HepG2 (cell line): ENCODE measurements around the gene ATR. TPM values are rescaled to one million over a fixed set of nuclear protein-coding genes. Genes with fewer than 3 reads are reported as not detected.

ENCODE experiments used
- CBFB ChIP-seq: sonication (generic); formaldehyde crosslinking; IDR thresholded peaks from 2 replicates; pipeline ENCODE4 v1.4.0; 2020; ENCODE audit warnings: missing genetic modification reagents
- GATAD1 ChIP-seq: IDR thresholded peaks from 2 replicates; pipeline ENCODE4 v1.6.1; 2016; ENCODE audit warnings: missing genetic modification reagents, missing compliant biosample characterization
- HIVEP1 ChIP-seq: sonication (generic); formaldehyde crosslinking; IDR thresholded peaks from 2 replicates; pipeline ENCODE4 v1.4.0; 2020; ENCODE audit warnings: mild to moderate bottlenecking, missing genetic modification reagents
- HMGXB4 ChIP-seq, 2 experiments: sonication (generic) in 1 of 2; formaldehyde crosslinking in 1 of 2; IDR thresholded peaks; 2 replicates each; pipeline versions ENCODE4 v1.4.0 to v1.6.1; 2018 to 2020; ENCODE audit warnings: missing genetic modification reagents in 2 of 2, borderline replicate concordance in 1 of 2, low read depth in 1 of 2, mild to moderate bottlenecking in 1 of 2, missing biosample characterization in 1 of 2
- HNRNPK ChIP-seq: fragments of 200-400 bp; formaldehyde crosslinking; IDR thresholded peaks from 2 replicates; pipeline ENCODE4 v1.6.1; 2018; ENCODE audit warnings: low read length, low read depth, moderate library complexity, mild to moderate bottlenecking; ENCODE audit not compliant: poor library complexity, severe bottlenecking
- KDM2A ChIP-seq: sonication (generic); formaldehyde crosslinking; IDR thresholded peaks from 2 replicates; pipeline ENCODE4 v1.4.0; 2020; ENCODE audit warnings: low read depth, missing genetic modification reagents, borderline replicate concordance
- KLF11 ChIP-seq: IDR thresholded peaks from 2 replicates; pipeline ENCODE4 v1.6.1; 2016; ENCODE audit warnings: missing compliant biosample characterization
- PAF1 ChIP-seq: IDR thresholded peaks from 2 replicates; pipeline ENCODE4 v1.6.1; 2016; ENCODE audit warnings: missing genetic modification reagents, missing compliant biosample characterization
- PAWR ChIP-seq: sonication (generic); formaldehyde crosslinking; IDR thresholded peaks from 2 replicates; pipeline ENCODE4 v1.4.0; 2020; ENCODE audit warnings: missing genetic modification reagents, mild to moderate bottlenecking, borderline replicate concordance
- RARA ChIP-seq: IDR thresholded peaks from 2 replicates; pipeline ENCODE4 v1.6.1; 2016; ENCODE audit warnings: missing genetic modification reagents, missing compliant biosample characterization
- RBM39 ChIP-seq: fragments of 200-400 bp; formaldehyde crosslinking; IDR thresholded peaks from one replicate; pipeline ENCODE4 v1.6.1; 2018; ENCODE audit warnings: antibody characterized with exemption, mild to moderate bottlenecking, low read depth, low read length; ENCODE audit not compliant: poor library complexity, severe bottlenecking
- SRF ChIP-seq: IDR thresholded peaks from 2 replicates; pipeline ENCODE4 v1.6.1; 2011; ENCODE audit warnings: mild to moderate bottlenecking, low read depth, low read length, moderate library complexity
- YEATS2 ChIP-seq: sonication (generic); formaldehyde crosslinking; IDR thresholded peaks from 2 replicates; pipeline ENCODE4 v1.4.0; 2020; ENCODE audit warnings: missing genetic modification reagents, borderline replicate concordance
- ZNF30 ChIP-seq: sonication (generic); formaldehyde crosslinking; IDR thresholded peaks from 2 replicates; pipeline ENCODE4 v1.5.0; 2020; ENCODE audit warnings: mild to moderate bottlenecking, missing genetic modification reagents
- polyA plus RNA-seq, 8 experiments: library from polyadenylated mRNA; depleted of rRNA in 3 of 8; stranded (reverse) in 7 of 8; unstranded in 1 of 8; fragments of >200 nt; fragmentation: Illumina TruSeq in 4 of 8; extraction: Trizol in 4 of 8; gene quantifications; 2 replicates each; pipeline versions ENCODE4 v1.2.1 to v1.2.3, GENCODE V29; 2011 to 2016; ENCODE audit warnings: low read depth in 4 of 8, missing spikeins in 1 of 8, mixed read lengths in 1 of 8; ENCODE audit not compliant: insufficient read depth in 1 of 8
- total RNA-seq, 5 experiments: library from RNA; depleted of rRNA; stranded (reverse); fragments of >200 nt; fragmentation: Illumina TruSeq; extraction: Trizol; gene quantifications; 2 replicates each; pipeline ENCODE4 v1.2.3, GENCODE V29; 2016; ENCODE audit warnings: low read depth in 1 of 5
- TF ChIP-seq, protein P1 (sequence below): sonication (generic); formaldehyde crosslinking; conservative IDR thresholded peaks from 2 replicates; pipeline ENCODE4 v1.4.0; 2020; ENCODE audit warnings: missing genetic modification reagents
- TF ChIP-seq, protein P2 (sequence below): sonication (generic); formaldehyde crosslinking; IDR thresholded peaks from 2 replicates; pipeline ENCODE4 v1.4.0; 2020; ENCODE audit warnings: low read depth, mild to moderate bottlenecking, missing genetic modification reagents
- TF ChIP-seq, protein P3 (sequence below): sonication (generic); formaldehyde crosslinking; IDR thresholded peaks from 2 replicates; pipeline ENCODE4 v1.5.0; 2020; ENCODE audit warnings: missing genetic modification reagents
- TF ChIP-seq, protein P4 (sequence below): sonication (generic); formaldehyde crosslinking; IDR thresholded peaks from 2 replicates; pipeline ENCODE4 v1.4.0; 2020; ENCODE audit warnings: missing genetic modification reagents

ATR gene
- total and polyA plus RNA-seq, 2 of the 13 experiments (the other 11 are each of a cell fraction or from before 2014, with no cell fraction given) = 6.6 to 17.0 TPM

GRCh38 chr3:142447852-142448823 is 130.4 kb downstream of the ATR start, which contains the start of gene XRN1 (continued):
- TF ChIP-seq, protein P1, sequence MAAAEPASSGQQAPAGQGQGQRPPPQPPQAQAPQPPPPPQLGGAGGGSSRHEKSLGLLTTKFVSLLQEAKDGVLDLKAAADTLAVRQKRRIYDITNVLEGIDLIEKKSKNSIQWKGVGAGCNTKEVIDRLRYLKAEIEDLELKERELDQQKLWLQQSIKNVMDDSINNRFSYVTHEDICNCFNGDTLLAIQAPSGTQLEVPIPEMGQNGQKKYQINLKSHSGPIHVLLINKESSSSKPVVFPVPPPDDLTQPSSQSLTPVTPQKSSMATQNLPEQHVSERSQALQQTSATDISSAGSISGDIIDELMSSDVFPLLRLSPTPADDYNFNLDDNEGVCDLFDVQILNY (CRISPR knock-in tag) = 0 out of 2 replicates have a peak, but pooled peaks have one; percentile 29
- TF ChIP-seq, protein P2, sequence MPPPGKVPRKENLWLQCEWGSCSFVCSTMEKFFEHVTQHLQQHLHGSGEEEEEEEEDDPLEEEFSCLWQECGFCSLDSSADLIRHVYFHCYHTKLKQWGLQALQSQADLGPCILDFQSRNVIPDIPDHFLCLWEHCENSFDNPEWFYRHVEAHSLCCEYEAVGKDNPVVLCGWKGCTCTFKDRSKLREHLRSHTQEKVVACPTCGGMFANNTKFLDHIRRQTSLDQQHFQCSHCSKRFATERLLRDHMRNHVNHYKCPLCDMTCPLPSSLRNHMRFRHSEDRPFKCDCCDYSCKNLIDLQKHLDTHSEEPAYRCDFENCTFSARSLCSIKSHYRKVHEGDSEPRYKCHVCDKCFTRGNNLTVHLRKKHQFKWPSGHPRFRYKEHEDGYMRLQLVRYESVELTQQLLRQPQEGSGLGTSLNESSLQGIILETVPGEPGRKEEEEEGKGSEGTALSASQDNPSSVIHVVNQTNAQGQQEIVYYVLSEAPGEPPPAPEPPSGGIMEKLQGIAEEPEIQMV (CRISPR knock-in tag) = no peak
- TF ChIP-seq HMGXB4 (CRISPR knock-in tag; IDR thresholded peaks at IDR 0.05; ENCODE audit: borderline replicate concordance in 1 of 2, low read depth in 1 of 2) (peak; percentile 76 to 80; a peak in 2 of 4 replicates), HIVEP1 (CRISPR knock-in tag) (peak; percentile 48; the same call in 1 of the 2 replicates), ZNF30 (CRISPR knock-in tag) (no peak), KLF11 (no peak), HNRNPK (peak; percentile 48), KDM2A (CRISPR knock-in tag) (peak; percentile 97), RARA (peak; percentile 49), RBM39 (peak; percentile 83), PAWR (no peak), PAF1 (no peak), SRF (no peak), CBFB (CRISPR knock-in tag) (peak; percentile 79), YEATS2 (CRISPR knock-in tag) (peak; percentile 94), GATAD1 (CRISPR knock-in tag) (peak; percentile 94)
- TF ChIP-seq, protein P3, sequence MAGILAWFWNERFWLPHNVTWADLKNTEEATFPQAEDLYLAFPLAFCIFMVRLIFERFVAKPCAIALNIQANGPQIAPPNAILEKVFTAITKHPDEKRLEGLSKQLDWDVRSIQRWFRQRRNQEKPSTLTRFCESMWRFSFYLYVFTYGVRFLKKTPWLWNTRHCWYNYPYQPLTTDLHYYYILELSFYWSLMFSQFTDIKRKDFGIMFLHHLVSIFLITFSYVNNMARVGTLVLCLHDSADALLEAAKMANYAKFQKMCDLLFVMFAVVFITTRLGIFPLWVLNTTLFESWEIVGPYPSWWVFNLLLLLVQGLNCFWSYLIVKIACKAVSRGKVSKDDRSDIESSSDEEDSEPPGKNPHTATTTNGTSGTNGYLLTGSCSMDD (CRISPR knock-in tag) = no peak
- TF ChIP-seq, protein P4, sequence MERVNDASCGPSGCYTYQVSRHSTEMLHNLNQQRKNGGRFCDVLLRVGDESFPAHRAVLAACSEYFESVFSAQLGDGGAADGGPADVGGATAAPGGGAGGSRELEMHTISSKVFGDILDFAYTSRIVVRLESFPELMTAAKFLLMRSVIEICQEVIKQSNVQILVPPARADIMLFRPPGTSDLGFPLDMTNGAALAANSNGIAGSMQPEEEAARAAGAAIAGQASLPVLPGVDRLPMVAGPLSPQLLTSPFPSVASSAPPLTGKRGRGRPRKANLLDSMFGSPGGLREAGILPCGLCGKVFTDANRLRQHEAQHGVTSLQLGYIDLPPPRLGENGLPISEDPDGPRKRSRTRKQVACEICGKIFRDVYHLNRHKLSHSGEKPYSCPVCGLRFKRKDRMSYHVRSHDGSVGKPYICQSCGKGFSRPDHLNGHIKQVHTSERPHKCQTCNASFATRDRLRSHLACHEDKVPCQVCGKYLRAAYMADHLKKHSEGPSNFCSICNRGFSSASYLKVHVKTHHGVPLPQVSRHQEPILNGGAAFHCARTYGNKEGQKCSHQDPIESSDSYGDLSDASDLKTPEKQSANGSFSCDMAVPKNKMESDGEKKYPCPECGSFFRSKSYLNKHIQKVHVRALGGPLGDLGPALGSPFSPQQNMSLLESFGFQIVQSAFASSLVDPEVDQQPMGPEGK (CRISPR knock-in tag) = peak; percentile 27
